Left forelimb (tissue), 1 donor: ENCODE measurements around the gene PPIL6.

ENCODE experiments used
- DNase-seq: peaks from one replicate; pipeline ENCODE4 v3.0.0-alpha.2; 2018; ENCODE audit warnings: low spot score

PPIL6 gene

GRCh38 chr6:109449064-109449794 is 8.8 kb upstream of the PPIL6 start:
- DNase-seq = no peak

DNA sequence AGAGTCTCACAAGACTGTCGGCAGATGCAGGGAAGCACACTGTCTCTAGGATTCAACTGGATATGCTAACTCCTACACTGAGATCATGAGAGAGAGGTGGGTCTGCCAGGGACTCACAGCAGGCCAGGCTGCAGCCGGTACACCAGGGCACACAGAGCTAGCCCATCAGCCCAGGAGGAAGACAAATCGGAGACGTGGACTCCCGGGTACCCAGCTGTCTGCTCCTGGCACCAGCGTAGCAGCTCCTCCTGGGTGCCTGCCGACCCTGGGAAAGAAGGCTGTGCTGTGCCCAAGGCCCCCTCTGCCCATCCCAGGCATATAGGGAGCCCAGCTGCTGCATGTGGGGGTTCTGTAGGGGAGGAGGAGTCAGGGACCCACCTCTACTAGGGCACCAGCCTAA is 8.2 kb upstream of the PPIL6 start:
- no peak for DNase-seq

GRCh38 chr6:109447878-109448555 is 7.6 kb upstream of the PPIL6 start:
- no peak for DNase-seq

DNA sequence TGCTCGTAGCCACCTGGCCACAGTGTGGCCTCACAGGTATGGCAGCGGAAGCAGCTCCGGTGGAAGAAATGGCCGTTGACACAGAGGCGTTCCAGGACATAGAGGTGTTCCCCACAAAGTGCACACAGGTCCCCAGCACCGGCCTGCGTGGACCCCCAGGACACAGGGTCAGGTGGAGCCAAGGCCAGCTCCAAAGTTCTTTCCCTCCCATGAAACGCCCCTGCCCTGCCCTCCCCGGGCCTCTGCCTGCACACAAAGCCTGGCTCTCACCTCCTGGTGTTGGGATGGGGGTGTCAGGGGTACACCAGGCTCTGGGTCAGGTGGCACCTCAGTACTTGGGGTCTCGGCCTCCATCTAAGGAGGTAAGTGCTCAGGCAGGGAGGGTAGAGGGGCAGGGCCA is 6.7 kb upstream of the PPIL6 start:
- DNase-seq = no peak

- DNase-seq = no peak
Measured at GRCh38 chr6:109446541-109446940, 6.1 kb upstream of the PPIL6 start.

GRCh38 chr6:109446072-109446471 is 5.6 kb upstream of the PPIL6 start:
- no peak for DNase-seq

DNA sequence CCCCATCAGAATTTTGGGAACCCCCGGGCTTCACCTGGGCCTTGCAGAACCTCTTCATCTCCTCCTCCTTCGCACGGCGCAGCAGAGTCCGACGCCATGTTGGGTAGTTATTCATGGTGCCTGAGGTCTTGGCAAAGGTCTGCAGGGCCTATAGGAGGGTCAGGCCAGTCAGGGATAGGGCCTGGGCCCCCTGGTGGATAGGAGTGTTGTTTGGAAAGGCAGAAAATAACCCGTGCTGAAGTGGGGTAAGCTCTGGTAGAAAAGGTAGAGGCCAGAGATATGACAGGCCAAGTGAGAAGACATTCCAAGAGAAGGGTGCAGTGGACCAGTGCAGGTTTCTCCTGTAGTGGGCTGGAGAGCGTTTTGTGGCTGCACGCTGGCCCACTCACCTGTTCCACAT is 5.0 kb upstream of the PPIL6 start:
- DNase-seq = no peak

DNA sequence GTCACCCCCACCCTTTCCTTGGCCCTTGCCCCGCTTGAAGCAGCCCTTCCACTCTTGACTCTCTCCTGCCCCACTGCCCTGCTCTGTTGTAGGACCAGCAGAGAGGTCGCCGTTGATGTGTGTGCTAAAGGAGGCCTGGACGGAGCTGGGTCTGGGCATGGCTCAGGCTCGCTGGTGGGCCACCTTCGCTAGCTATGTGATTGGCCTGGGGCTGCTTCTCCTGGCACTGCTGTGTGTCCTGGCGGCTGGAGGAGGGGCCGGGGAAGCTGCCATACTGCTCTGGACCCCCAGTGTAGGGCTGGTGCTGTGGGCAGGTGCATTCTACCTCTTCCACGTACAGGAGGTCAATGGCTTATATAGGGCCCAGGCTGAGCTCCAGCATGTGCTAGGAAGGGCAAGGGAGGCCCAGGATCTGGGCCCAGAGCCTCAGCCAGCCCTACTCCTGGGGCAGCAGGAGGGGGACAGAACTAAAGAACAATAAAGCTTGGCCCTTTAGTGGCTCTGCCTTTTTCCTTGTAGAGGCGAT is 3.1 kb upstream of the PPIL6 start:
- no peak for DNase-seq

DNA sequence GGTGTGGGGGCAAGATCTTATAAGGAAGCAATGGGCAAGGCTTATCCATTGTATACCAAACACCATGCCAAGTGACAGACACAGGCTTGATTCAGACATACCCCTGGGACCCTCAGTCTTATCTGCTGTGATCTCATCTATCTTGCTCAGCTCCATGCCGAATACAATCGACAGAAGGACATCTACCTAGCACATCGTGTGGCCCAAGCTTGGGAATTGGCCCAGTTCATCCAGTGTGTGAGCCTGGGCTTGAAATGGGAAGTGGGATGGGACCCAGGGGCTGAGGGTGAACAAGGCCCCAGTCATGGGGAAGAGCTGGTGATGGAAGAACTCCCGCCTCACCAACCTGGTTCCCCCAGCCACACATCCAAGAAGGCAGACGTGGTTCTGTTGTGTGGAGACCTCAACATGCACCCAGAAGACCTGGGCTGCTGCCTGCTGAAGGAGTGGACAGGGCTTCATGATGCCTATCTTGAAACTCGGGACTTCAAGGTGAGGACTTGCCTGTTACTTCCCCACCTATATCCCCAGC is 2.0 kb upstream of the PPIL6 start:
- DNase-seq = no peak

GRCh38 chr6:109441069-109441816 is 815 bp upstream of the PPIL6 start:
- DNase-seq = no peak

DNA sequence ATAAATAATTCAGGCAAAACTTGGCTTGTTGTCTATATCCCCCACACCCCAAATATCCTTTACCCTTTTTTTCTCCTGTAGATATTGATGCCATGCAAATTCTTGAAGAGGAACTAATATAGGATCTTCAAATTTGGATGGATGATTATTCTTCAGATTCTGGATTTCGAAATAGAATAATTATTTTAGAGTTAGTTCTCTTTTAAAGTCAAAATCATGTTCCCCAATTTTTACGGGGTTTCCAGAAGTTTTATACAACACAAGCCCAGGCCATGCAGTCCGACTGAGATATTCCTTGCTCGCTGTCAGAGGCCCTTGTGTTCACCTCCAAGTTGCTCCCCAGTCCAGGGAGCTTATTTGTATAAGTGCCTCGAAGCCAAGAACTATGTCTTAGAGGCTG is 4.4 kb downstream of the PPIL6 start:
- DNase-seq = no peak

DNA sequence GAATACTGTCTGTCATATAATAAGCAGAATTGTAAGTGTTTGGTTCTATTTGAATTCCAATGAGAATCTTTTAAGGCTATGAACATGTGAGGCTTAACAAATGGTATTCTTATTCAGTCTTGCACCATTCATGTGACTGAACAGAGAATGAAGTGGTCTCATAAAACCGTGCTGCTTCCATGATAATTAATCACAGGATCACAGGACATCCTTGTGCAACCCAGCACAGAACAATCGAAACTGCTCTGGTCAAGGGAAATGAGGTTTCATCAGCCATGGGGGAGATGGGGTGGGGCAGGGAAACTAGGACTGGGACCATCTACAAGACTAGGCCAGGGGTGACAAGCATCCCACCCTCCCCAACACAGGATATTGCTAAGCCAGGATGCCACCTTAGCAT is 6.0 kb downstream of the PPIL6 start:
- DNase-seq = no peak

DNA sequence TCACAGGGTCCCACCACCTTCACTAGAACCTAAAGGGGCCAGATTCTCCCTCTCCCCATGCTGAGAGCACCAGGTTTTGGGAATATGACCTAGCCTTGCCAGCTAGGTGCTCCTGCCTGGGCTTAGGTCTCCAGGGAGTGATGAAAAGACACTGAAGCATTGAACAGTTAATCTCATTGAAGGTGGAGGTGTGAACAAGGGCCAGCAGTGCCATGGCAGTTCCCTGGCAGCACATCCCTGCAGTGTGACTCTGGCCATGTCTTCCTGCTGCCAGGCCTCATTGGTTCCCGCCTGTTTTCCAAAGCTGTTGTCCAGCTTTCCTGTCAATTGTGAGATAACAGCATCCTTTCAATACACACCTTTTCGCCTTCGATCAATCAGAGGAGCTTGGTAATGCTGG is 10.9 kb downstream of the PPIL6 start:
- DNase-seq = no peak

GRCh38 chr6:109428889-109429477 is 11.4 kb downstream of the PPIL6 start:
- DNase-seq = no peak

DNA sequence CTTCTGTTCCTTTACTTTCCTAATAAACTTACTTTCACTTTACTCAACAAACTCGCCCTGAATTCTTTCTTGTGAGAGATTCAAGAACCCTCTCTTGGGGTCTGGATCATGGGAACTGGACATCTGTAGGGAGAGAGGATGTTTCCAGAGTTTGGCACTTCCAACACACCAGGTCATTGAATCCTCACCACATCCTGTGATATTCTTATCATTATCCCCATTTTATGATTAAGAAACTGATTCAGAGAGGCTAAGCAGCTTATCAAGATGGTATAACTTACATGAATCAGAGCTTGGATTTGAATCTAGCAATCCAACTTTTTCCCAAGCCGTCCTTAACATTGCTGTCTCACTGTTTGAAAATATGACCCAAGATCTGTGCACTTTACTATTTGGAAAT is 15.5 kb downstream of the PPIL6 start:
- DNase-seq = no peak

DNA sequence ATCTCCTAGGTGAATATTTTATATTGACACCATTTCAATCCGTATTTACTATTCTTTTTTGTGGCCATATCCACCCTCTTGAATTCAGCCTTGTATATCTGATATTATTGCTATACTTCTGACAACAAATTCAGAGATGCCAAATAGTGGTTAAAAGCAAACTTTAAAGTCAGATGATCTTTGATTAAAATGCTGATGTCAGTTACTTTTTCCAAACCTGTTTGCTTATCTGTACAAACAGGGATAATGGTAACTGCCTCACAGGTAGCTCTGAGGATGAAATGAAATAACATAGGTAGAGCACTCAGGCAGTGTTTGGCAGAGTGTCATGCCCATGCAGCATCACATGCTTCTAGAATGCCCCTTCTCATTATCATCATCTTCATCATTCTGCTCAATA is 19.2 kb downstream of the PPIL6 start:
- DNase-seq = no peak

- no peak for DNase-seq
Measured at GRCh38 chr6:109420751-109421150, 19.7 kb downstream of the PPIL6 start.

- DNase-seq = no peak
Measured at GRCh38 chr6:109417646-109418045, 22.8 kb downstream of the PPIL6 start.

DNA sequence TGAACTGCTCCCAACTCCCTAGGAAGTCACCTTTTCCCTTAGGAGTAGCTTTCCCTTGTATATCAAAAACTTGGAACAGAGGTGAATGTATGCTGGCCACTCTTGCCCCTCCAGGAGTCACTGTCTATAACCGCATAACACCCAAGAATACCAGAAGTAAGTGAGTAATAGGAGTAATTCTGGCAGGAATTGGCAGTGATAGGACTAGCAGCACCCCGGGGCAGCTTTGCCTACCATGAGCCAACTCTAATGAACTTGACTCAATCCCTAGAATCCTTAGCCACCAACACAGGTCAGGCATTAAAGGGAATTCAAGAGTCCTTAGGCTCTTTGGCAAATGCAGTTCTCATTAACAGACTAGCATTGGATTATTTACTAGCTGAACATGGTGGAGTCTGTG is 29.4 kb downstream of the PPIL6 start:
- no peak for DNase-seq

GRCh38 chr6:109406196-109406595 is 34.2 kb downstream of the PPIL6 start:
- DNase-seq = no peak

DNA sequence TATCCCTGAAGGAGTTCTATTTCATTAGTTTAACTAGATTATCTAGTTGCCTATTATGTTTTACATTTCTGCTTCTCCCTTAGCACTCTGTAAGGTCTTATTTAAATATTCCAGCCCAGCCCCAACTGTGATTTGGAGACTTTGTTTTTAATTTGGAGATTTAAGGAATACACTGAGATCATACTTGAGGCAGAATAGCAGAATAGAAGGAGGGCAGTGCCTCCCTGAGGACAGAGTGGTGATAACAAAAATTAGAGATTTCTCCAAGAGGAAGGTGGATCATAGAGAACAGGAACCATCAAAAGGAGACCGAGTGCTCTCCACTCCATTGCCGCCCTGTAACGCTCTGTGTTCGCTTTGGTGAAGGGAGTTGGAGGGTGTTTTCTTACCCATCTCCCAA is 43.4 kb downstream of the PPIL6 start:
- DNase-seq = no peak

DNA sequence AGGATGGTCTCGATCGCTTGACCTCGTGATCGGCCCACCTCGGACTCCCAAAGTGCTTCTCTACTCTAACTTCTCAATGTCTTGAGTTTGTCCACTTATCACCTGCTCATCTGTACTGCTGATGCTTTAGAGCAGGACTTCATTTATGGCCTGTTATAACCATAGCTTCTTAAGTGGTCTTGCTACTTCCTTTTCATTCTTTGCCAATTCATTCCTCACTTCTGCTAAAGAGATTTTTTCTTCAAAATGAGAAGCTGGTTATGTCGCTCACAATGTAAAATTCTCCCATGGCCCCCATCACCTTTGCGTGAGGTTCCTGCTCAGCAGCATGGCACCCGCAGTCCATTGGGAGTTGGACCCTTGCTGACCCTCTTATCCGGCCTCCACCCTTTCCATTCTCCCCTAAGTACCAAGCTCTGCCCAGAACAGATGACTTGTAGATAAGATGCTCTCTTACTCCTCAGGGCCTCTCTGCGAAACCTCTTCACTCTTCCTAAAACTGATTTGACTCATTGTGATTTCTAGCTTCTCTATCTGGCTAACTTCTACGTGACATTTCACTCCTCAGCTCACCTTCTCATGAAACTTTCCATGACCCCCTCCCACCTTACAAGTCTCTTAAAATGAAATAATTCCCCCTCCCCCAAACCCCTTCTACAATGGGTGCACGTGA is 44.2 kb downstream of the PPIL6 start:
- DNase-seq = no peak
